ENCODE results near the gene NYAP2.

NYAP2 gene

DNA sequence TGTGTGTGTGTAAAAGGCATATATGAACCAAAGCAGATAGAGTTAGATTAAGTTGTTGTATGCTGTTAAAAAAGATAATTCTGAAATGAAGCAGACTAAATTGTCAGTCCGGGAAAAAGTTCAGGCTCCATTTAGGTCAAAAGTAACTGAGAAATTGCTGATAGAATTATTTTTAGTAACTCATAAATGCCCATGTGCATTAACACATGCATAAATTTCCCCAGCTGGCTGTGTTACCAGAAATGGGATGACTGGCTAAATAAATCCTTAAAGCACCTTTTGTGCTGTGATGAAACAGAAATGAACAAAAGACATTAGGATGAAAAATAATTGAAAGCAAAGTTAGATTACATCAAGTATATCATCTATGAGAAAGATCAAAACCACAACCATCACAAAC, 111.3 kb downstream of the NYAP2 start:
- no peaks in the 10 kb centered on the region for H3K36me3 ChIP-seq (ENCODE audit: insufficient read depth)
- H3K4me1 ChIP-seq (ENCODE audit: low read depth, poor library complexity, severe bottlenecking) = no peaks in the 10 kb centered on the region
- H2AFZ ChIP-seq (ENCODE audit: low read depth) = no peak overlapping the region
- H3K27me3 ChIP-seq (ENCODE audit: insufficient read depth, low read depth) = no peaks in the 10 kb centered on the region
- no peaks in the 10 kb centered on the region for H3K79me2 ChIP-seq (ENCODE audit: insufficient read depth, low read depth)
- no peak overlapping the region for H3K4me2 ChIP-seq
- H3K9ac ChIP-seq = no peak overlapping the region
- no peaks in the 10 kb centered on the region for H4K20me1 ChIP-seq (ENCODE audit: insufficient read depth)
- H3K27ac ChIP-seq = no peak overlapping the region
- TF ChIP-seq CTCF (conservative IDR thresholded peaks at IDR 0.05; ENCODE audit: low read depth, low read length) = no peak
- no peak overlapping the region for H3K4me3 ChIP-seq (IDR thresholded peaks at IDR 0.05; ENCODE audit: insufficient read depth, low read depth, low read length)

GRCh38 chr2:225512469-225512868, 113.0 kb downstream of the NYAP2 start:
- Histone ChIP-seq H3K4me2 (no peak overlapping the region), H3K9ac (no peak overlapping the region), H3K79me2 (ENCODE audit: insufficient read depth, low read depth) (no peaks in the 10 kb centered on the region), H3K27ac (no peak overlapping the region), H3K4me3 (IDR thresholded peaks at IDR 0.05; ENCODE audit: insufficient read depth, low read depth, low read length) (no peak overlapping the region), H2AFZ (ENCODE audit: low read depth) (no peak overlapping the region), H3K4me1 (ENCODE audit: low read depth, poor library complexity, severe bottlenecking) (no peaks in the 10 kb centered on the region), H3K36me3 (ENCODE audit: insufficient read depth) (no peaks in the 10 kb centered on the region), H3K27me3 (ENCODE audit: insufficient read depth, low read depth) (no peaks in the 10 kb centered on the region), H4K20me1 (ENCODE audit: insufficient read depth) (no peaks in the 10 kb centered on the region)
- TF ChIP-seq CTCF (conservative IDR thresholded peaks at IDR 0.05; ENCODE audit: low read depth, low read length) = no peak

GRCh38 chr2:225512876-225513540, 113.5 kb downstream of the NYAP2 start:
- no peaks in the 10 kb centered on the region for H3K27me3 ChIP-seq (ENCODE audit: insufficient read depth, low read depth)
- no peak overlapping the region for H2AFZ ChIP-seq (ENCODE audit: low read depth)
- no peaks in the 10 kb centered on the region for H3K79me2 ChIP-seq (ENCODE audit: insufficient read depth, low read depth)
- no peaks in the 10 kb centered on the region for H3K36me3 ChIP-seq (ENCODE audit: insufficient read depth)
- H3K9ac ChIP-seq = no peak overlapping the region
- no peak for TF ChIP-seq CTCF (conservative IDR thresholded peaks at IDR 0.05; ENCODE audit: low read depth, low read length)
- no peaks in the 10 kb centered on the region for H3K4me1 ChIP-seq (ENCODE audit: low read depth, poor library complexity, severe bottlenecking)
- H3K4me2 ChIP-seq = no peak overlapping the region
- no peaks in the 10 kb centered on the region for H4K20me1 ChIP-seq (ENCODE audit: insufficient read depth)
- no peak overlapping the region for H3K4me3 ChIP-seq (IDR thresholded peaks at IDR 0.05; ENCODE audit: insufficient read depth, low read depth, low read length)
- no peak overlapping the region for H3K27ac ChIP-seq

GRCh38 chr2:225515033-225515432, 115.5 kb downstream of the NYAP2 start:
- no peaks in the 10 kb centered on the region for H3K4me1 ChIP-seq (ENCODE audit: low read depth, poor library complexity, severe bottlenecking)
- H3K27ac ChIP-seq = no peak overlapping the region
- no peaks in the 10 kb centered on the region for H4K20me1 ChIP-seq (ENCODE audit: insufficient read depth)
- no peak overlapping the region for H3K4me2 ChIP-seq
- TF ChIP-seq CTCF (conservative IDR thresholded peaks at IDR 0.05; ENCODE audit: low read depth, low read length) = no peak
- no peak overlapping the region for H3K4me3 ChIP-seq (IDR thresholded peaks at IDR 0.05; ENCODE audit: insufficient read depth, low read depth, low read length)
- no peaks in the 10 kb centered on the region for H3K36me3 ChIP-seq (ENCODE audit: insufficient read depth)
- H2AFZ ChIP-seq (ENCODE audit: low read depth) = no peak overlapping the region
- H3K79me2 ChIP-seq (ENCODE audit: insufficient read depth, low read depth) = no peaks in the 10 kb centered on the region
- no peak overlapping the region for H3K9ac ChIP-seq
- H3K27me3 ChIP-seq (ENCODE audit: insufficient read depth, low read depth) = no peaks in the 10 kb centered on the region

Measured in KMS-11 (cell line).